Cardiac fibroblast (primary cell): ENCODE results near the gene GNG3.

Source experiments
- DNase-seq, 2 donors: peaks; one replicate each; pipeline versions ENCODE4 v3.0.0 to v3.0.0-alpha.2; 2010; ENCODE audit warnings: low read depth in 2 of 2
- H3K4me3 ChIP-seq, 2 donors: replicated peaks in 1 of 2; 1 replicate in 1 of 2; 2 replicates in 1 of 2; pipeline ENCODE4 v1.5.1; 2011; ENCODE audit warnings: low read depth in 2 of 2, low read length in 2 of 2, mild to moderate bottlenecking in 2 of 2, moderate library complexity in 1 of 2
- CTCF ChIP-seq: IDR thresholded peaks from one replicate; pipeline ENCODE4 v1.5.1; 2011; ENCODE audit warnings: low read depth, mild to moderate bottlenecking, low read length, inconsistent platforms

The GNG3 gene

GRCh38 chr11:62677714-62678113 is 29.8 kb upstream of the GNG3 start:
- no peak for DNase-seq
- peak overlapping the region in 1 of 2 donors; percentile 15 for H3K4me3 ChIP-seq

GRCh38 chr11:62678433-62678769 is 29.1 kb upstream of the GNG3 start:
- no peak for DNase-seq
- H3K4me3 ChIP-seq: peak overlapping the region; percentile 75 to 98
- no peak for TF ChIP-seq CTCF

More at GRCh38 chr11:62677714-62678113, 29.8 kb upstream of the GNG3 start:
- no peak for TF ChIP-seq CTCF

GRCh38 chr11:62678770-62679696 is 28.4 kb upstream of the GNG3 start, which contains the start of gene UBXN1:
Gene UBXN1 (minus strand): TSS chr11:62679073. CDS start chr11:62678923, 150 bp downstream.
- H3K4me3 ChIP-seq: peak within 1 kb of the TSS; percentile 75 to 98
- peak; percentile 95 to 97 for DNase-seq
- no peak for TF ChIP-seq CTCF

- H3K4me3 ChIP-seq: no peak overlapping the region
- peak; percentile 68 for TF ChIP-seq CTCF
- peak; percentile 87 to 92 for DNase-seq
Observed at GRCh38 chr11:62680825-62681240, 26.6 kb upstream of the GNG3 start.

GRCh38 chr11:62682518-62682917 is 25.0 kb upstream of the GNG3 start:
- H3K4me3 ChIP-seq: no peak overlapping the region
- TF ChIP-seq CTCF: no peak
- DNase-seq: no peak

- no peak for TF ChIP-seq CTCF
- DNase-seq: no peak
- no peak overlapping the region for H3K4me3 ChIP-seq
Observed at GRCh38 chr11:62687508-62688396, 19.7 kb upstream of the GNG3 start.
